ENCODE results near the gene MPZL2. TPM values are rescaled to one million over a fixed set of nuclear protein-coding genes. Genes with fewer than 3 reads are reported as not detected.

MPZL2 gene
- total RNA-seq, 1 donor from 2014 or later = 13.4 TPM

DNA sequence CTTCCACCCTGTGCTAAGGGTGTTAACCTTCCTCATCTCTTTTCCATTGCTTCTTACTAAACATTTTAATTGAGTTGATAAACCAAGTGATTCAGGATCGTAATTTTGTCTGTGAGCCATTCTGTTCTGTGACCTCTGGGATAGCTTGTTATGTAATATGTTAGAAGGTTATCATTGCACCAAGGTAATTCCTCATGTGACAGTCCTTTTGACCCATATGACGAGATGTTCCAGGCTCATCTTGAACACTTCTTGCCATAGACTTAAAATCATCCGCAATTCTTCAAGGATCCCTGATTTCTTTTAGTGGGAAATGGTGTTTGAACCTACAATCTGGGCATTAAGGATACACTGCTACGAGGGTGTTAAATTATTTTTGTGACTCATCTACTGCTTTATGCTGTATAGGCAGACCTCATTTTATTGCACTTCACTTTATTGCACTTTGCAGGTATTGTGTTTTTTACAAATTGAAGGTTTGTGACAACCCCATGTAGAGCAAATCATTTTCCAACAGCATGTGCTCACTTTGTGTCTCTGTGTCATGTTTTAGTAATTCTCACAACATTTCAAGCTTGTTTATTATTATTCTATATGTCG lies 19.0 kb upstream of the MPZL2 start:
- no peaks in the 10 kb centered on the region for H3K9me3 ChIP-seq (replicated peaks)
- H3K4me1 ChIP-seq = no peaks in the 10 kb centered on the region
- TF ChIP-seq, protein P1, sequence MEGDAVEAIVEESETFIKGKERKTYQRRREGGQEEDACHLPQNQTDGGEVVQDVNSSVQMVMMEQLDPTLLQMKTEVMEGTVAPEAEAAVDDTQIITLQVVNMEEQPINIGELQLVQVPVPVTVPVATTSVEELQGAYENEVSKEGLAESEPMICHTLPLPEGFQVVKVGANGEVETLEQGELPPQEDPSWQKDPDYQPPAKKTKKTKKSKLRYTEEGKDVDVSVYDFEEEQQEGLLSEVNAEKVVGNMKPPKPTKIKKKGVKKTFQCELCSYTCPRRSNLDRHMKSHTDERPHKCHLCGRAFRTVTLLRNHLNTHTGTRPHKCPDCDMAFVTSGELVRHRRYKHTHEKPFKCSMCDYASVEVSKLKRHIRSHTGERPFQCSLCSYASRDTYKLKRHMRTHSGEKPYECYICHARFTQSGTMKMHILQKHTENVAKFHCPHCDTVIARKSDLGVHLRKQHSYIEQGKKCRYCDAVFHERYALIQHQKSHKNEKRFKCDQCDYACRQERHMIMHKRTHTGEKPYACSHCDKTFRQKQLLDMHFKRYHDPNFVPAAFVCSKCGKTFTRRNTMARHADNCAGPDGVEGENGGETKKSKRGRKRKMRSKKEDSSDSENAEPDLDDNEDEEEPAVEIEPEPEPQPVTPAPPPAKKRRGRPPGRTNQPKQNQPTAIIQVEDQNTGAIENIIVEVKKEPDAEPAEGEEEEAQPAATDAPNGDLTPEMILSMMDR (IDR thresholded peaks at IDR 0.05; ENCODE audit: borderline replicate concordance) = no peak
- no peak for DNase-seq
- H3K27ac ChIP-seq (replicated peaks) = no peak overlapping the region
- intact Hi-C loops (cut with micrococcal nuclease) = no loop called here
- H3K4me3 ChIP-seq = no peak overlapping the region
- H3K27me3 ChIP-seq (ENCODE audit: low read depth) = no peaks in the 10 kb centered on the region
- H3K36me3 ChIP-seq = no peaks in the 10 kb centered on the region

DNA sequence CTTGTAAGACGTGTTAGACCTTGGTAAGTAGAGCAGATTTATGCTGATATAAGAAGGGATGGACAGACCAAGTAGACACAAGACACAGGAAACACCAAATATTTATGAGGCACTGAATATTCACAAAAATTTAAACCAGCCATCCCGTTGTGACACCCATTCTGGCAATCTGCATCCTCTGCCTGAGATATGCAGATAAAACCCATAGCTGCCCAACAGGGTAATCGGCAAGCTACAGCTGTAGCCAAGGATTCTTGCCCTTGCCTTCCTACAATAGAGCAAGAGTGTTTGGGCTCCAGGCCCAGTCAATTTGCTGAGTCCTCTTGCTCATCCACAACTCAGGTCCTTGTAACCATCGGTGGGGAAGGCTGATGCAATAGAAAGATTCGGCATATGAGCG lies 18.5 kb upstream of the MPZL2 start:
- no peak overlapping the region for H3K4me3 ChIP-seq
- H3K27ac ChIP-seq (replicated peaks) = no peak overlapping the region
- H3K36me3 ChIP-seq = no peaks in the 10 kb centered on the region
- TF ChIP-seq, protein P1 (IDR thresholded peaks at IDR 0.05; ENCODE audit: borderline replicate concordance) = no peak
- no peaks in the 10 kb centered on the region for H3K9me3 ChIP-seq (replicated peaks)
- intact Hi-C loops (cut with micrococcal nuclease) = no loop called here
- H3K27me3 ChIP-seq (ENCODE audit: low read depth) = no peaks in the 10 kb centered on the region
- H3K4me1 ChIP-seq = no peaks in the 10 kb centered on the region
- no peak for DNase-seq

DNA sequence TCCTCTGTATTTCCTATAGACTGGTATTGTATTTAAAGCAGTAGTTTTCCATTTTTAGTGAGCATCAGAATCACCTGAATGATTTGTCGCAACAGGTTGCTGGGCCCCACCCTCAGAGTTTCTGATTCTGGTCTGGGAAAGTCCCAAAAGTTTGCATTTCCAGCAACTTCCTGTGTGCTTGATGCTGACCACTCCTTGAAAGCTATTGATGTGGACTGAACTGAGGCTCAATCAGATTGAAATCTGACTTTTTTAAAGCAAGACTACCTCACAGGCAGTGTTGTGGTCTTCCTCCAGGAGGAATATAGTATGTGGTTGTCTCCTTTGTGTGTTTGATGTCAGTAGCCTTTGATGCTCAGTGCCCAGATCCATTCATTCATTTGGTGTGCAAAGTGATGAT lies 17.2 kb upstream of the MPZL2 start:
- Histone ChIP-seq H3K9me3 (replicated peaks) (no peaks in the 10 kb centered on the region), H3K27ac (replicated peaks) (no peak overlapping the region), H3K4me1 (no peaks in the 10 kb centered on the region), H3K4me3 (no peak overlapping the region), H3K27me3 (ENCODE audit: low read depth) (no peaks in the 10 kb centered on the region), H3K36me3 (no peaks in the 10 kb centered on the region)
- intact Hi-C loops (cut with micrococcal nuclease) = no loop called here
- TF ChIP-seq, protein P1 (IDR thresholded peaks at IDR 0.05; ENCODE audit: borderline replicate concordance) = no peak
- no peak for DNase-seq

DNA sequence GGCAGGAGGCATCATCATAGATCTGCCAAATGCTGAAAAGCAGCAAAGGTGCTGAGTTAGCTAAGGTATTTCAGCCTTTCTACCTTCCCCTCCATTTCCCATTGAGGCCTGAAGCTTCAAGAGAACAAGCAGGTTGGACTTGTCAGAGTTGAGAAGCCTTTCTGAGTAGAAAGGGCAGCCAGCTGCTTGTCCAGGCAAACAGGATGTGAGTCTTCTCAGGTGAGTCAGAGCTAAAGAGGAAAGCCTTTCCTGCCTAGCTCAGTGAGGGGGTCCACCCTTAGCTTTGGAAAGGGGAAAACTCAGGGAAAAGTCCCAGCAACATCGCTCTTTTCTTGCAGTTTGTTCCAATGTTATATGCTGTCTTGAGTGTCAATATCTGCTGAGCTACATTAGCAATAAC lies 13.2 kb upstream of the MPZL2 start:
- intact Hi-C loops (cut with micrococcal nuclease) = no loop called here
- Histone ChIP-seq H3K27ac (replicated peaks) (no peak overlapping the region), H3K4me1 (no peaks in the 10 kb centered on the region), H3K27me3 (ENCODE audit: low read depth) (peaks cover 13% of the 10 kb centered on the region), H3K36me3 (no peaks in the 10 kb centered on the region), H3K4me3 (no peak overlapping the region), H3K9me3 (replicated peaks) (no peaks in the 10 kb centered on the region)
- DNase-seq = no peak
- TF ChIP-seq, protein P1 (IDR thresholded peaks at IDR 0.05; ENCODE audit: borderline replicate concordance) = no peak

DNA sequence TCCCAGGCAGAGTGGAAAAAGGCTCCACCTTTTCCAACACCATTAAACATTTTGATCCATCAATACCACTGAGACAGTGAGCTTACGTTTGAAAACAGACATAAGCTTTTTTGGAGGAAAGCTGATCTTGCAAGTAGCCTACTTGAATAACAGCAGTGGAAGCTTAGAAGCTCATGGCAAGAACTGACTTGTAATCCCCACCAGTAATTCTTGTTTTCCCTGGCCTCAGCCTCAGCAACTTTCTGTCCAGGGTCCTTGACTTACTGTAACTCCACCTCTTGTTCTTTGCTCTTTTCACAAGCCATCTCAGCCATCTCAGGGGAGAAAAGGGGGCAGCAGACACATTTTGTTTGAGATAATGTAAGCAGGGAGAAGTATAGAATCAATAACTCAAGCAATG lies 12.3 kb upstream of the MPZL2 start:
- TF ChIP-seq, protein P1 (IDR thresholded peaks at IDR 0.05; ENCODE audit: borderline replicate concordance) = no peak
- H3K4me3 ChIP-seq = no peak overlapping the region
- peaks cover 14% of the 10 kb centered on the region for H3K27me3 ChIP-seq (ENCODE audit: low read depth)
- intact Hi-C loops (cut with micrococcal nuclease) = no loop called here
- no peak overlapping the region for H3K27ac ChIP-seq (replicated peaks)
- no peaks in the 10 kb centered on the region for H3K36me3 ChIP-seq
- H3K9me3 ChIP-seq (replicated peaks) = no peaks in the 10 kb centered on the region
- H3K4me1 ChIP-seq = no peaks in the 10 kb centered on the region
- no peak for DNase-seq

All from left ventricle myocardium inferior (tissue), 1 donor.